ENCODE results near the gene MTHFSD.
"Not testable (repeated sequence)": the region's sequence is repeated elsewhere in the genome, so short reads cannot be mapped to it uniquely, and the experiment has no call there.

Gene MTHFSD

DNA sequence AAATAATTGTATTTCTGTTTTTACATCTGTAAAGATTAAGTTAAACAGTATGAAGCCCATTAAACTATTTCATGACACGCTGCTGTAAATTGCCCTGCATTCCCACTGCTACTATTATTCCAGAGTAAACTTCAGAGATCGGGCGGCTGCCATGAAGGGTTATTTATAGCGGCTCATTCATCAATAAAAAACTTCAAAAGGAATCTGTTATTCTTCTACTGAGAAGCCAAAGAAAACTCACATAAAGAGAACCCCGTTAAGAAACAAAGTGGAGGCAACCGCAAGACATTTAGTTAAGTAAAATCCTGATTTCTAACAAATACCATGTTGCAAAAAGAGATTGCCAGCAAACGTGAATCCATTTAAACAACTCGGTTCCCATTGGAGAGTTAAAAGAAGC, 39.7 kb upstream of the MTHFSD start:
- DNase-seq (ENCODE audit: low spot score) = no peak
- TF ChIP-seq, protein P1, sequence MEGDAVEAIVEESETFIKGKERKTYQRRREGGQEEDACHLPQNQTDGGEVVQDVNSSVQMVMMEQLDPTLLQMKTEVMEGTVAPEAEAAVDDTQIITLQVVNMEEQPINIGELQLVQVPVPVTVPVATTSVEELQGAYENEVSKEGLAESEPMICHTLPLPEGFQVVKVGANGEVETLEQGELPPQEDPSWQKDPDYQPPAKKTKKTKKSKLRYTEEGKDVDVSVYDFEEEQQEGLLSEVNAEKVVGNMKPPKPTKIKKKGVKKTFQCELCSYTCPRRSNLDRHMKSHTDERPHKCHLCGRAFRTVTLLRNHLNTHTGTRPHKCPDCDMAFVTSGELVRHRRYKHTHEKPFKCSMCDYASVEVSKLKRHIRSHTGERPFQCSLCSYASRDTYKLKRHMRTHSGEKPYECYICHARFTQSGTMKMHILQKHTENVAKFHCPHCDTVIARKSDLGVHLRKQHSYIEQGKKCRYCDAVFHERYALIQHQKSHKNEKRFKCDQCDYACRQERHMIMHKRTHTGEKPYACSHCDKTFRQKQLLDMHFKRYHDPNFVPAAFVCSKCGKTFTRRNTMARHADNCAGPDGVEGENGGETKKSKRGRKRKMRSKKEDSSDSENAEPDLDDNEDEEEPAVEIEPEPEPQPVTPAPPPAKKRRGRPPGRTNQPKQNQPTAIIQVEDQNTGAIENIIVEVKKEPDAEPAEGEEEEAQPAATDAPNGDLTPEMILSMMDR (IDR thresholded peaks at IDR 0.05; ENCODE audit: poor library complexity, severe bottlenecking) = no peak
- Histone ChIP-seq H3K36me3 (ENCODE audit: low read depth) (no peaks in the 10 kb centered on the region), H3K4me3 (ENCODE audit: severe bottlenecking) (no peak overlapping the region), H3K4me1 (ENCODE audit: insufficient read depth, poor library complexity, severe bottlenecking) (peaks cover 13% of the 10 kb centered on the region), H3K9me3 (ENCODE audit: severe bottlenecking) (no peaks in the 10 kb centered on the region), H3K27ac (ENCODE audit: poor library complexity, severe bottlenecking) (no peak overlapping the region), H3K27me3 (ENCODE audit: insufficient read depth, poor library complexity, severe bottlenecking) (no peaks in the 10 kb centered on the region)
- no peak for ATAC-seq (ENCODE audit: low read depth)

GRCh38 chr16:86593913-86594620, 39.0 kb upstream of the MTHFSD start:
- no peaks in the 10 kb centered on the region for H3K9me3 ChIP-seq (ENCODE audit: severe bottlenecking)
- H3K27ac ChIP-seq (ENCODE audit: poor library complexity, severe bottlenecking) = no peak overlapping the region
- H3K4me3 ChIP-seq (ENCODE audit: severe bottlenecking) = no peak overlapping the region
- DNase-seq (ENCODE audit: low spot score) (no peak), ATAC-seq (ENCODE audit: low read depth) (no peak)
- no peaks in the 10 kb centered on the region for H3K36me3 ChIP-seq (ENCODE audit: low read depth)
- no peaks in the 10 kb centered on the region for H3K27me3 ChIP-seq (ENCODE audit: insufficient read depth, poor library complexity, severe bottlenecking)
- H3K4me1 ChIP-seq (ENCODE audit: insufficient read depth, poor library complexity, severe bottlenecking) = peaks cover 15% of the 10 kb centered on the region
- TF ChIP-seq, protein P1 (IDR thresholded peaks at IDR 0.05; ENCODE audit: poor library complexity, severe bottlenecking) = no peak

DNA sequence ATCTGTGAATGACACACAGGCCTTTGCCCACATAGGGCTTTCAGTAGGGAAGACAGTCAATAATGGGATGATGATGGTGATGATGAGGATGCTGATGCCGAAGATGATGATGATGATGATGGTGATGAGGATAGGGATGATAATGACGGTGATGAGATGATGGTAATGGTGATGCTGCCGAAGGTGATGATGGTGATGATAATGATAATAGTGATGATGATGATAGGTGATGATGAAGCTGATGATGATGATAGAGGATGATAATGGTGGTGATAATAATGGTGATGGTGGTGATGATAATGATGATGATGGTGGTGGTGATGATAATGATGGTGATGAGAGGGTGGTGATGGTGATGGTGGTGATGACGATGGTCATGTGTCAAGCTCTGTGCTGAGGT, 36.2 kb upstream of the MTHFSD start:
- no peak for DNase-seq (ENCODE audit: low spot score)
- H3K27ac ChIP-seq (ENCODE audit: poor library complexity, severe bottlenecking) = peak overlapping the region; percentile 58

GRCh38 chr16:86590501-86591144, 35.6 kb upstream of the MTHFSD start:
- Histone ChIP-seq H3K9me3 (ENCODE audit: severe bottlenecking) (no peaks in the 10 kb centered on the region), H3K27me3 (ENCODE audit: insufficient read depth, poor library complexity, severe bottlenecking) (no peaks in the 10 kb centered on the region), H3K4me1 (ENCODE audit: insufficient read depth, poor library complexity, severe bottlenecking) (peaks cover 20% of the 10 kb centered on the region), H3K4me3 (ENCODE audit: severe bottlenecking) (no peak overlapping the region), H3K36me3 (ENCODE audit: low read depth) (no peaks in the 10 kb centered on the region), H3K27ac (ENCODE audit: poor library complexity, severe bottlenecking) (peak overlapping the region; percentile 58)
- TF ChIP-seq, protein P1 (IDR thresholded peaks at IDR 0.05; ENCODE audit: poor library complexity, severe bottlenecking) = no peak
- ATAC-seq (ENCODE audit: low read depth) (peak; percentile 96), DNase-seq (ENCODE audit: low spot score) (no peak)

More for the DNA sequence above, 36.2 kb upstream of the MTHFSD start:
- Histone ChIP-seq H3K4me3 (ENCODE audit: severe bottlenecking) (no peak overlapping the region), H3K4me1 (ENCODE audit: insufficient read depth, poor library complexity, severe bottlenecking) (peaks cover 18% of the 10 kb centered on the region), H3K36me3 (ENCODE audit: low read depth) (no peaks in the 10 kb centered on the region), H3K27me3 (ENCODE audit: insufficient read depth, poor library complexity, severe bottlenecking) (no peaks in the 10 kb centered on the region), H3K9me3 (ENCODE audit: severe bottlenecking) (no peaks in the 10 kb centered on the region)
- ATAC-seq (ENCODE audit: low read depth) = no peak
- TF ChIP-seq, protein P1 (IDR thresholded peaks at IDR 0.05; ENCODE audit: poor library complexity, severe bottlenecking) = no peak

- H3K36me3 ChIP-seq (ENCODE audit: low read depth); ATAC-seq (ENCODE audit: low read depth); H3K27me3 ChIP-seq (ENCODE audit: insufficient read depth, poor library complexity, severe bottlenecking); H3K4me3 ChIP-seq (ENCODE audit: severe bottlenecking); DNase-seq (ENCODE audit: low spot score); H3K9me3 ChIP-seq (ENCODE audit: severe bottlenecking); H3K27ac ChIP-seq (ENCODE audit: poor library complexity, severe bottlenecking): not testable (repeated sequence)
- peaks cover 20% of the 10 kb centered on the region for H3K4me1 ChIP-seq (ENCODE audit: insufficient read depth, poor library complexity, severe bottlenecking)
Observed at GRCh38 chr16:86587955-86588354, 32.9 kb upstream of the MTHFSD start.
